Central memory CD8-positive, alpha-beta T cell (primary cell): Measurements from ENCODE around the gene PRKN.

Source experiments
- ATAC-seq: fragments of 150-1000 bp; cut with Tn5 transposase; replicated peaks from 2 replicates; pipeline ENCODE4 v1.10.0; 2022; ENCODE audit warnings: mild to moderate bottlenecking, moderate FRiP score, moderate number of reproducible peaks; ENCODE audit not compliant: poor library complexity, severe bottlenecking; ENCODE audit errors: extremely low read depth
- DNase-seq, 2 donors: peaks; one replicate each; pipeline ENCODE4 v3.0.0; 2021; ENCODE audit warnings: low spot score in 2 of 2
- H3K27ac Mint-ChIP-seq: one replicate; pipeline ENCODE4 v1.8.0; 2022; ENCODE audit warnings: low read depth, mild to moderate bottlenecking, moderate library complexity, mixed read lengths
- H3K27me3 Mint-ChIP-seq: one replicate; pipeline ENCODE4 v1.8.0; 2022; ENCODE audit warnings: mixed read lengths
- H3K36me3 Mint-ChIP-seq: one replicate; pipeline ENCODE4 v1.8.0; 2022; ENCODE audit warnings: mild to moderate bottlenecking, moderate library complexity, mixed read lengths; ENCODE audit not compliant: insufficient read depth
- H3K4me1 Mint-ChIP-seq: one replicate; pipeline ENCODE4 v1.8.0; 2022; ENCODE audit warnings: mixed read lengths
- H3K4me3 Mint-ChIP-seq: one replicate; pipeline ENCODE4 v1.8.0; 2022; ENCODE audit warnings: mild to moderate bottlenecking, moderate library complexity, mixed read lengths
- H3K9me3 Mint-ChIP-seq: one replicate; pipeline ENCODE4 v1.8.0; 2022; ENCODE audit warnings: mixed read lengths

PRKN gene

GRCh38 chr6:161674930-161675682 lies 1052.5 kb downstream of the PRKN start:
- no peak overlapping the region for H3K4me3 Mint-ChIP-seq
- no peaks in the 10 kb centered on the region for H3K36me3 Mint-ChIP-seq
- no peak for DNase-seq
- H3K9me3 Mint-ChIP-seq: peaks cover 5% of the 10 kb centered on the region
- no peak overlapping the region for H3K27ac Mint-ChIP-seq
- H3K4me1 Mint-ChIP-seq: no peaks in the 10 kb centered on the region
- no peak for ATAC-seq
- H3K27me3 Mint-ChIP-seq: no peaks in the 10 kb centered on the region

DNA sequence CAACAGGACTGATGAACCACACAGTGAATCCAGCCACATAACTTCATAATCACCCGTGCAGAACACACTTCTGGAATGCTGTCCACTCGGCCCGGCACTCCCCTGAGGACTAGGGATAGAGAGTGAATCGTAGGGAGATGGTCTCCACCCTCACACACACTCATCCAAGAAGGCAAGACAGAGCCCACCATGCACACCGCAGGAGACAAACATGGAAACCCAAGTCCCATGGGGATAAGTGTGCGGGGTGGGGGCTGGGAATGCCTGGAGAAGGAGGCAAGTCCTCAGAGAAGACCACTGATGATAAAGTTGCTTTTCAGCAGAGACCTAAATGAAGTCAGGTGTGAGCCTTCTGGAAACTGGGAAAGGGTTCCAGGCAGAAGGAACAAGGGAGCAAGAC lies 1054.5 kb downstream of the PRKN start:
- no peak overlapping the region for H3K4me3 Mint-ChIP-seq
- H3K9me3 Mint-ChIP-seq: peaks cover 5% of the 10 kb centered on the region
- ATAC-seq (no peak), DNase-seq (no peak)
- H3K4me1 Mint-ChIP-seq: no peaks in the 10 kb centered on the region
- H3K27me3 Mint-ChIP-seq: no peaks in the 10 kb centered on the region
- no peak overlapping the region for H3K27ac Mint-ChIP-seq
- no peaks in the 10 kb centered on the region for H3K36me3 Mint-ChIP-seq

DNA sequence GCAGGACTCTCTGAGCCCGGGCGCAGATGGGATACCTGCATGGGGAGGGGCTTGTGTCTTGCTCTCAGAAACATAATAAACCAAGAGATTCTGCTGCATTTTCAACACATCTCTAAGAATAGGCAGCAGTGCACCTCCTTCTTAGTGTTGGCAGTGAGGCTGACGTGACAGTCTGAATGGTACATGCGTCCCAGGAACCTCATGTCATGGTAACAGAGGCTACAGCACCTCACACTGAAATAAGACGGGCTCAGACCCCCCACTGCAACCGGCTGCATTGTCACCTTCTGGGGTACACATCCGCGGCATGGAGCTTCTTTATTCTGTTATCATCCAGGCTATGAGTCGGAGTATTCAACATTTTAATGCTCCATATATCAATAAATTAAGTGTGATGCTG lies 1056.4 kb downstream of the PRKN start:
- DNase-seq: no peak
- H3K4me3 Mint-ChIP-seq: no peak overlapping the region
- no peaks in the 10 kb centered on the region for H3K36me3 Mint-ChIP-seq
- no peaks in the 10 kb centered on the region for H3K4me1 Mint-ChIP-seq
- ATAC-seq: no peak
- H3K27me3 Mint-ChIP-seq: no peaks in the 10 kb centered on the region
- peaks cover 5% of the 10 kb centered on the region for H3K9me3 Mint-ChIP-seq
- no peak overlapping the region for H3K27ac Mint-ChIP-seq

DNA sequence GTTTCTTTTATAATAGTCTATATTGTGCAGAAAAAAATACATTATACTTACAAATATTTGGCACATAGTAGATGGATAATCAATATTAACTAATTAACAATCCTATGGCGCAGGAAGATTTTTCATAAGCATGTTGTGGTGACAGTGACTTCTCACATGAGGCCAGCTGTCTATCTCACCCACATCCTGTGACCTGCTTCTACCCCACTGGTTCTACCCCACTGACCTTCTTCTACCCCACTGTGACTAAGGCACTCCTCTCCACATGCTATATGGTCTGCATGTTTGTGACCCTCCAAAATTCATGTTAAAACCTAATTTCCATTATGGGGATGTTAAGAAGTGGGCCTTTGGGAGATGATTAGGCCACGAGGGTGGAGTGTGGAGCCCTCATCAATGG lies 1058.9 kb downstream of the PRKN start:
- ATAC-seq: no peak
- DNase-seq: no peak
- no peak overlapping the region for H3K4me3 Mint-ChIP-seq
- H3K27ac Mint-ChIP-seq: no peak overlapping the region
- H3K27me3 Mint-ChIP-seq: no peaks in the 10 kb centered on the region
- no peaks in the 10 kb centered on the region for H3K4me1 Mint-ChIP-seq
- no peaks in the 10 kb centered on the region for H3K36me3 Mint-ChIP-seq
- H3K9me3 Mint-ChIP-seq: no peaks in the 10 kb centered on the region

GRCh38 chr6:161667957-161668356 lies 1059.6 kb downstream of the PRKN start:
- Mint-ChIP-seq H3K27me3 (no peaks in the 10 kb centered on the region), H3K4me3 (no peak overlapping the region), H3K36me3 (no peaks in the 10 kb centered on the region), H3K9me3 (no peaks in the 10 kb centered on the region), H3K4me1 (no peaks in the 10 kb centered on the region), H3K27ac (no peak overlapping the region)
- no peak for ATAC-seq
- DNase-seq: no peak

GRCh38 chr6:161663682-161664081 lies 1063.9 kb downstream of the PRKN start:
- no peak overlapping the region for H3K27ac Mint-ChIP-seq
- no peak for ATAC-seq
- peaks cover 4% of the 10 kb centered on the region for H3K9me3 Mint-ChIP-seq
- H3K4me1 Mint-ChIP-seq: no peaks in the 10 kb centered on the region
- H3K4me3 Mint-ChIP-seq: no peak overlapping the region
- peaks cover 2% of the 10 kb centered on the region for H3K36me3 Mint-ChIP-seq
- no peaks in the 10 kb centered on the region for H3K27me3 Mint-ChIP-seq
- no peak for DNase-seq

GRCh38 chr6:161660666-161661571 lies 1066.6 kb downstream of the PRKN start:
- H3K4me3 Mint-ChIP-seq: no peak overlapping the region
- no peak overlapping the region for H3K27ac Mint-ChIP-seq
- peaks cover 4% of the 10 kb centered on the region for H3K9me3 Mint-ChIP-seq
- H3K27me3 Mint-ChIP-seq: no peaks in the 10 kb centered on the region
- no peak for DNase-seq
- H3K36me3 Mint-ChIP-seq: peaks cover 2% of the 10 kb centered on the region
- no peaks in the 10 kb centered on the region for H3K4me1 Mint-ChIP-seq
- no peak for ATAC-seq

DNA sequence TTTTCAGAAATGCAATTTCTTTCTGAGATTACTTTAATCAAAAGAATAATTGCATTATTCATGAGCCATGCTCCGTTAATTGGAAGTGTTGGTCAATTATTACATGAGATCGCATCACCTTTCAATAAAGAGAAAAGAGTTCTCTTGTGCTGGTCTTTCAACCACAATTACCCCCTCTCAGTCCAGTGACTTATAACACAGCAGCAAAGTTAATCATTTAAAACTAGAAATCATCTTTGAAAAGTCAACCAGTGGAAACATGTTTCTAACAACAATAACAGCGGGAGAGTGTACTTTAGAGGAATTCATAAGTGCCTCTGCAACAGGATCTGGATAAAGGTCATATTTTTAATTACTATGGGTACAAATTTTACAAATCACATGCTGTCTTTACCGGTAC lies 1069.4 kb downstream of the PRKN start:
- H3K4me3 Mint-ChIP-seq: no peak overlapping the region
- H3K36me3 Mint-ChIP-seq: peaks cover 2% of the 10 kb centered on the region
- H3K27me3 Mint-ChIP-seq: no peaks in the 10 kb centered on the region
- H3K27ac Mint-ChIP-seq: no peak overlapping the region
- DNase-seq (no peak), ATAC-seq (no peak)
- no peaks in the 10 kb centered on the region for H3K4me1 Mint-ChIP-seq
- H3K9me3 Mint-ChIP-seq: peaks cover 4% of the 10 kb centered on the region

DNA sequence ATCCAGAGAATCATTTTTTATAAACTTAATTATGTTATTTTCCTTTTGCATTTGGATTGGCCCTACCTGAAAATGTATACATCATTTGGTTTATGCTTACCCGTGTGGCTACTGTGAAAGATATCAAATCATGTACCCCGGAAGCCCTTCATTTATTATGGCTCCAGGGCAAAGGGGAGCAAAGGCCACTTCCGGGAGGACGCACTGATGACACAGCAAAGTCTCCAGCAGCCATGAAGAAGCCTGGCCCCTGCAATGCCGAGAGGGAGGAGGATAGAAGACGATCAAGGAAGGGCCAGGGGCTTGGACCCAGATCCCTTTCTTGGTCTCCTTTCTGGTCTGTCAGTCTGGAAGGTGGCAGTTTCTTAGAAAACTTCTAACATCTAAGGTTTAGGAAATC lies 1073.4 kb downstream of the PRKN start:
- H3K4me1 Mint-ChIP-seq: no peaks in the 10 kb centered on the region
- H3K27ac Mint-ChIP-seq: no peak overlapping the region
- no peak for ATAC-seq

DNA sequence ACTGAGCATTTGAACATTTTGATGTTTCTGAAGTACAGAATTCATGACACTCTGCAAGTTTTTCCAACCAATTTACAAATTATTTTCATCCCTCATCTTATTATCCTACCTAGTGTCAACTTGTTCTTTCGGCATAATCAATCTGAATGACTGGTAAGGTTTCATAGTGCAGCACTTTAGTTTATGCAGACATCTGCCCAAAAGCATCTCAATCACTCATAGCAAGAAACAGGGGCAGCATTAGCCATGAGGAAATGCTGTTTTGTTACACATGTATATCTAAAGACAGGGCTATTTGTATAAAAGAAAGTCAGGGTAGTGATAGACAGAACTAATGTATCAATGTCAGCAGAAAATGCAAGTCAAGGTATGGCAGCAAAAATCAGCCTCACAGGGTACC lies 1075.6 kb downstream of the PRKN start:
- H3K9me3 Mint-ChIP-seq: no peaks in the 10 kb centered on the region
- H3K36me3 Mint-ChIP-seq: no peaks in the 10 kb centered on the region
- no peaks in the 10 kb centered on the region for H3K4me1 Mint-ChIP-seq
- no peaks in the 10 kb centered on the region for H3K27me3 Mint-ChIP-seq
- no peak for ATAC-seq
- no peak overlapping the region for H3K27ac Mint-ChIP-seq
- no peak for DNase-seq
- no peak overlapping the region for H3K4me3 Mint-ChIP-seq

More for the DNA sequence above, 1073.4 kb downstream of the PRKN start:
- no peaks in the 10 kb centered on the region for H3K36me3 Mint-ChIP-seq
- no peak for DNase-seq
- H3K27me3 Mint-ChIP-seq: no peaks in the 10 kb centered on the region
- H3K9me3 Mint-ChIP-seq: no peaks in the 10 kb centered on the region
- no peak overlapping the region for H3K4me3 Mint-ChIP-seq

DNA sequence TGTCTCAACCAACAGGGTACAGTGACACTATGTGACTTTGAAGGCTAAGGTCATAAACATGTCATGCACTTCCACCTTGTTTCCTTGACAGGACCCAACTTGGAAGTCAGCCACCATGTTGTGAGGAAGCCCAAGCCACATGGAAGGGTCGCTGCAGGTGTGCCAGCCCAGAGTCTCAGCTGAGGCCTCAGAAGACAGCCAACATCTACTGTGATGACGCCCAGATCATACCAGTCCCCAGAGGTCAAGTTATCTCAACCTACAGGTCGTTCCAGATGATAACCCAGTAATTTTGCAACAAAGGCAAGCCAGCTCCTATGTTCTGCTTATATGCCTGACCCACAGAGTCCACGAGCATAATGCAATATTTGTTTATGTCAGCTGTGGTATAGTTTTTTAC lies 1077.7 kb downstream of the PRKN start:
- H3K27me3 Mint-ChIP-seq: no peaks in the 10 kb centered on the region
- H3K36me3 Mint-ChIP-seq: no peaks in the 10 kb centered on the region
- no peaks in the 10 kb centered on the region for H3K4me1 Mint-ChIP-seq
- peaks cover 5% of the 10 kb centered on the region for H3K9me3 Mint-ChIP-seq
- no peak for DNase-seq
- no peak overlapping the region for H3K4me3 Mint-ChIP-seq
- ATAC-seq: no peak
- no peak overlapping the region for H3K27ac Mint-ChIP-seq

GRCh38 chr6:161649068-161649467 lies 1078.5 kb downstream of the PRKN start:
- no peak for DNase-seq
- no peak for ATAC-seq
- H3K4me1 Mint-ChIP-seq: no peaks in the 10 kb centered on the region
- H3K27ac Mint-ChIP-seq: no peak overlapping the region
- H3K36me3 Mint-ChIP-seq: no peaks in the 10 kb centered on the region
- H3K27me3 Mint-ChIP-seq: no peaks in the 10 kb centered on the region
- peaks cover 5% of the 10 kb centered on the region for H3K9me3 Mint-ChIP-seq
- H3K4me3 Mint-ChIP-seq: no peak overlapping the region

DNA sequence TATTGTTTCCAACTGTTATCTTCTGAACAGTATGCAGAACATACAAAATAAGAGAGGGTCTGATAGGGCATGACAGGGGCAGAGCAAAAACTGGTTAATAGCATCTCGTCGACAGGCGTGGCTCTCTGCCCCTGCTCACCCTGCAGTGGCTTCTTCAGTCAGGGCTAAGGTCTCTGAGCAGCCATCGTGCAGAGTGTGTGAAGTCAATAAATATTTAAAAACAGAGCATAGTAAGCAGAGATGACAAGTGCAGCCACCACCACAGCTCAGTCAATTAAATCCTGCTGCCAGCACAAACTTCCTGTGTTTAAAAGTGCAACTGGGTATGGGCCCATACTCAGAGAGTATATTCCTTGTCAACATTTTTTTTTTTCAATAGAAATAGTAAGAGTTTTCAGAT lies 1080.3 kb downstream of the PRKN start:
- peaks cover 6% of the 10 kb centered on the region for H3K27me3 Mint-ChIP-seq
- no peak for DNase-seq
- no peaks in the 10 kb centered on the region for H3K4me1 Mint-ChIP-seq
- H3K27ac Mint-ChIP-seq: no peak overlapping the region
- H3K36me3 Mint-ChIP-seq: no peaks in the 10 kb centered on the region
- H3K4me3 Mint-ChIP-seq: no peak overlapping the region
- ATAC-seq: no peak
- H3K9me3 Mint-ChIP-seq: peaks cover 5% of the 10 kb centered on the region
